ENCODE measurements around the gene POPDC3.

DNA sequence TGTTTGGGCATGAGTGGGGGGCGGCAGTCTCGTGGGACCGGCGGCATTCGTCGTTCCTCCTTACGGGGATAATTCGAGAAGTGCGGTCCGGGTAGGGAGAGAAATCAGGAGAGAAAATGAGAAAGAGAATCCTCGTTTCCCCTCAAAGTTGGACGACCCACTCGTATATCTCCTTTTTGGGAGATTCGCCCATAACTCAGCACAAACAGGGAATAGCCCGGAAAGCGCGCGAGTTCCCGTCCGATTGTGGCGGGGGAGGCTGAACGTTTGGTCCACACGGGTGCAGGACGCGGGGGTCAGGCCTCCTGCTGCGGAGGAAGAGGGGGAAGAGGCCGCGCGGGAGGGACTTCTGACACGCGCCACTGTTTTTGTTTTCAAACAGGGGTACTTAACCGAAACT, 42.4 kb downstream of the POPDC3 start:
- TF ChIP-seq ZSCAN23 (tag by site-specific recombination; IDR thresholded peaks at IDR 0.05) (no peak), ZNF561 (tag by site-specific recombination; IDR thresholded peaks at IDR 0.05; ENCODE audit: borderline replicate concordance) (no peak), MZF1 (tag by site-specific recombination; IDR thresholded peaks at IDR 0.05; ENCODE audit: borderline replicate concordance) (no peak), YY1 (tag by site-specific recombination; IDR thresholded peaks at IDR 0.05) (no peak), ZNF274 (IDR thresholded peaks at IDR 0.05; ENCODE audit: low read length) (no peak), ZNF274 (tag by site-specific recombination; IDR thresholded peaks at IDR 0.05; ENCODE audit: borderline replicate concordance) (no peak), ZNF510 (tag by site-specific recombination; IDR thresholded peaks at IDR 0.05; ENCODE audit: insufficient replicate concordance) (no peak), GLIS1 (tag by site-specific recombination; IDR thresholded peaks at IDR 0.05) (no peak), KLF1 (tag by site-specific recombination; IDR thresholded peaks at IDR 0.05) (no peak), BCL11B (tag by site-specific recombination; IDR thresholded peaks at IDR 0.05; ENCODE audit: low read depth) (no peak), HOXC10 (CRISPR knock-in tag; IDR thresholded peaks at IDR 0.05) (no peak)
- TF ChIP-seq, protein P1, sequence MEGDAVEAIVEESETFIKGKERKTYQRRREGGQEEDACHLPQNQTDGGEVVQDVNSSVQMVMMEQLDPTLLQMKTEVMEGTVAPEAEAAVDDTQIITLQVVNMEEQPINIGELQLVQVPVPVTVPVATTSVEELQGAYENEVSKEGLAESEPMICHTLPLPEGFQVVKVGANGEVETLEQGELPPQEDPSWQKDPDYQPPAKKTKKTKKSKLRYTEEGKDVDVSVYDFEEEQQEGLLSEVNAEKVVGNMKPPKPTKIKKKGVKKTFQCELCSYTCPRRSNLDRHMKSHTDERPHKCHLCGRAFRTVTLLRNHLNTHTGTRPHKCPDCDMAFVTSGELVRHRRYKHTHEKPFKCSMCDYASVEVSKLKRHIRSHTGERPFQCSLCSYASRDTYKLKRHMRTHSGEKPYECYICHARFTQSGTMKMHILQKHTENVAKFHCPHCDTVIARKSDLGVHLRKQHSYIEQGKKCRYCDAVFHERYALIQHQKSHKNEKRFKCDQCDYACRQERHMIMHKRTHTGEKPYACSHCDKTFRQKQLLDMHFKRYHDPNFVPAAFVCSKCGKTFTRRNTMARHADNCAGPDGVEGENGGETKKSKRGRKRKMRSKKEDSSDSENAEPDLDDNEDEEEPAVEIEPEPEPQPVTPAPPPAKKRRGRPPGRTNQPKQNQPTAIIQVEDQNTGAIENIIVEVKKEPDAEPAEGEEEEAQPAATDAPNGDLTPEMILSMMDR (tag by site-specific recombination; IDR thresholded peaks at IDR 0.05): no peak
- TF ChIP-seq, protein P2, sequence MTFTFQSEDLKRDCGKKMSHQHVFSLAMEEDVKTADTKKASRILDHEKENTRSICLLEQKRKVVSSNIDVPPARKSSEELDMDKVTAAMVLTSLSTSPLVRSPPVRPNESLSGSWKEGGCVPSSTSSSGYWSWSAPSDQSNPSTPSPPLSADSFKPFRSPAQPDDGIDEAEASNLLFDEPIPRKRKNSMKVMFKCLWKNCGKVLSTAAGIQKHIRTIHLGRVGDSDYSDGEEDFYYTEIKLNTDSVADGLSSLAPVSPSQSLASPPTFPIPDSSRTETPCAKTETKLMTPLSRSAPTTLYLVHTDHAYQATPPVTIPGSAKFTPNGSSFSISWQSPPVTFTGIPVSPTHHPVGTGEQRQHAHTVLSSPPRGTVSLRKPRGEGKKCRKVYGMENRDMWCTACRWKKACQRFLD (tag by site-specific recombination; IDR thresholded peaks at IDR 0.05): no peak
